Measurements from ENCODE around the gene ONECUT2.

Gene ONECUT2

GRCh38 chr18:57416542-57416941, 18.6 kb upstream of the ONECUT2 start:
- Histone ChIP-seq H3K4me3 (ENCODE audit: low read length) (no peak overlapping the region), H3K36me3 (replicated peaks; ENCODE audit: low read depth, low read length) (peaks cover 7% of the 10 kb centered on the region), H3K27ac (ENCODE audit: low read length) (no peak overlapping the region), H4K20me1 (ENCODE audit: insufficient read depth, low read length) (no peaks in the 10 kb centered on the region), H3K27me3 (ENCODE audit: low read depth, low read length) (no peaks in the 10 kb centered on the region), H3K79me2 (ENCODE audit: low read length) (no peaks in the 10 kb centered on the region), H3K9ac (ENCODE audit: low read length) (no peak overlapping the region), H2AFZ (ENCODE audit: low read depth, low read length) (no peak overlapping the region), H3K4me2 (ENCODE audit: low read length) (peak overlapping the region; percentile 10), H3K4me1 (ENCODE audit: low read length) (peaks cover 27% of the 10 kb centered on the region), H3K9me3 (ENCODE audit: insufficient read depth, low read length) (peaks cover 13% of the 10 kb centered on the region)
- TF ChIP-seq EZH2phosphoT487 (IDR thresholded peaks at IDR 0.05; ENCODE audit: low read depth), result no peak
- TF ChIP-seq, protein P1, sequence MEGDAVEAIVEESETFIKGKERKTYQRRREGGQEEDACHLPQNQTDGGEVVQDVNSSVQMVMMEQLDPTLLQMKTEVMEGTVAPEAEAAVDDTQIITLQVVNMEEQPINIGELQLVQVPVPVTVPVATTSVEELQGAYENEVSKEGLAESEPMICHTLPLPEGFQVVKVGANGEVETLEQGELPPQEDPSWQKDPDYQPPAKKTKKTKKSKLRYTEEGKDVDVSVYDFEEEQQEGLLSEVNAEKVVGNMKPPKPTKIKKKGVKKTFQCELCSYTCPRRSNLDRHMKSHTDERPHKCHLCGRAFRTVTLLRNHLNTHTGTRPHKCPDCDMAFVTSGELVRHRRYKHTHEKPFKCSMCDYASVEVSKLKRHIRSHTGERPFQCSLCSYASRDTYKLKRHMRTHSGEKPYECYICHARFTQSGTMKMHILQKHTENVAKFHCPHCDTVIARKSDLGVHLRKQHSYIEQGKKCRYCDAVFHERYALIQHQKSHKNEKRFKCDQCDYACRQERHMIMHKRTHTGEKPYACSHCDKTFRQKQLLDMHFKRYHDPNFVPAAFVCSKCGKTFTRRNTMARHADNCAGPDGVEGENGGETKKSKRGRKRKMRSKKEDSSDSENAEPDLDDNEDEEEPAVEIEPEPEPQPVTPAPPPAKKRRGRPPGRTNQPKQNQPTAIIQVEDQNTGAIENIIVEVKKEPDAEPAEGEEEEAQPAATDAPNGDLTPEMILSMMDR (IDR thresholded peaks at IDR 0.05; ENCODE audit: low read depth, low read length), result no peak

GRCh38 chr18:57422313-57422872, 12.8 kb upstream of the ONECUT2 start:
- no peaks in the 10 kb centered on the region for H4K20me1 ChIP-seq (ENCODE audit: insufficient read depth, low read length)
- no peak overlapping the region for H3K27ac ChIP-seq (ENCODE audit: low read length)
- peaks cover 51% of the 10 kb centered on the region for H3K36me3 ChIP-seq (replicated peaks; ENCODE audit: low read depth, low read length)
- H3K79me2 ChIP-seq (ENCODE audit: low read length), result no peaks in the 10 kb centered on the region
- no peak overlapping the region for H3K9ac ChIP-seq (ENCODE audit: low read length)
- H3K4me1 ChIP-seq (ENCODE audit: low read length), result peaks cover 31% of the 10 kb centered on the region
- no peak overlapping the region for H3K4me3 ChIP-seq (ENCODE audit: low read length)
- TF ChIP-seq, protein P1 (IDR thresholded peaks at IDR 0.05; ENCODE audit: low read depth, low read length), result no peak
- no peak for TF ChIP-seq EZH2phosphoT487 (IDR thresholded peaks at IDR 0.05; ENCODE audit: low read depth)
- H3K27me3 ChIP-seq (ENCODE audit: low read depth, low read length), result no peaks in the 10 kb centered on the region
- peaks cover 61% of the 10 kb centered on the region for H3K9me3 ChIP-seq (ENCODE audit: insufficient read depth, low read length)
- no peak overlapping the region for H3K4me2 ChIP-seq (ENCODE audit: low read length)
- H2AFZ ChIP-seq (ENCODE audit: low read depth, low read length), result no peak overlapping the region

- no peak overlapping the region for H2AFZ ChIP-seq (ENCODE audit: low read depth, low read length)
- no peaks in the 10 kb centered on the region for H4K20me1 ChIP-seq (ENCODE audit: insufficient read depth, low read length)
- peaks cover 31% of the 10 kb centered on the region for H3K4me1 ChIP-seq (ENCODE audit: low read length)
- no peak overlapping the region for H3K4me3 ChIP-seq (ENCODE audit: low read length)
- no peaks in the 10 kb centered on the region for H3K79me2 ChIP-seq (ENCODE audit: low read length)
- no peak for TF ChIP-seq EZH2phosphoT487 (IDR thresholded peaks at IDR 0.05; ENCODE audit: low read depth)
- TF ChIP-seq, protein P1 (IDR thresholded peaks at IDR 0.05; ENCODE audit: low read depth, low read length), result no peak
- H3K9me3 ChIP-seq (ENCODE audit: insufficient read depth, low read length), result peaks cover 72% of the 10 kb centered on the region
- no peaks in the 10 kb centered on the region for H3K27me3 ChIP-seq (ENCODE audit: low read depth, low read length)
- no peak overlapping the region for H3K4me2 ChIP-seq (ENCODE audit: low read length)
- H3K27ac ChIP-seq (ENCODE audit: low read length), result no peak overlapping the region
- peaks cover 60% of the 10 kb centered on the region for H3K36me3 ChIP-seq (replicated peaks; ENCODE audit: low read depth, low read length)
- no peak overlapping the region for H3K9ac ChIP-seq (ENCODE audit: low read length)
These were observed 11.4 kb upstream of the ONECUT2 start for GRCh38 chr18:57423821-57424220.

DNA sequence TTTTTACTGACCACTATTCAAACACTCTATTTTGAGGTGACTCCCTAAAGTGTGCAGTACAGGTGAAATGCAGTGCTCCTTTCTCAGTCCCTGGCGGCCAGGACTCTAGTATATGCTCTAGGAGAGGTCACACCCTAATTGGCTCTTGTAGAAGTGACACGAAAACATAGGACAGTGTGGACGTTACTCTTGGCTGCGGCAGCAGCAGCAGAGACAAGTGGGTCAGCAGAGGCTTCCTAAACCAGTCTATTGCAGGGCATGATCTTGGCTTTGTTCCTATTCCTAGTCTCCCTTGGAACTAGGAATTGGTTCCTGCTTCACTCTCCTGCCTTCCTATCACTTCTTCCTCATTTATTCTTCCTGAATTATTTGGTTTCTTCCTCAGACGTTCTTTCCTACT, 10.1 kb upstream of the ONECUT2 start:
- Histone ChIP-seq H2AFZ (ENCODE audit: low read depth, low read length) (no peak overlapping the region), H3K9ac (ENCODE audit: low read length) (no peak overlapping the region), H3K27ac (ENCODE audit: low read length) (peak overlapping the region; percentile 88; the same call in 1 of the 2 replicates), H3K4me2 (ENCODE audit: low read length) (no peak overlapping the region), H3K9me3 (ENCODE audit: insufficient read depth, low read length) (peaks cover 81% of the 10 kb centered on the region), H3K36me3 (replicated peaks; ENCODE audit: low read depth, low read length) (peaks cover 71% of the 10 kb centered on the region), H4K20me1 (ENCODE audit: insufficient read depth, low read length) (no peaks in the 10 kb centered on the region), H3K4me1 (ENCODE audit: low read length) (peaks cover 39% of the 10 kb centered on the region), H3K79me2 (ENCODE audit: low read length) (no peaks in the 10 kb centered on the region), H3K27me3 (ENCODE audit: low read depth, low read length) (no peaks in the 10 kb centered on the region), H3K4me3 (ENCODE audit: low read length) (no peak overlapping the region)
- TF ChIP-seq, protein P1 (IDR thresholded peaks at IDR 0.05; ENCODE audit: low read depth, low read length), result no peak
- no peak for TF ChIP-seq EZH2phosphoT487 (IDR thresholded peaks at IDR 0.05; ENCODE audit: low read depth)
